Tibial nerve (tissue), 4 donors: ENCODE results near the gene C16orf74.

Source experiments
- CTCF ChIP-seq, 5 experiments: fragments of 200-600 bp in 3 of 5; fragments of 450-650 bp in 2 of 5; sonication (generic) in 3 of 5; IDR thresholded peaks; one replicate each; pipeline ENCODE4 v1.5.1; 2016 to 2019; ENCODE audit warnings: antibody characterized with exemption in 5 of 5, mild to moderate bottlenecking in 3 of 5, moderate library complexity in 2 of 5
- EP300 ChIP-seq, 2 donors: sonication (generic); formaldehyde crosslinking; IDR thresholded peaks; one replicate each; pipeline ENCODE4 v1.6.1; 2017; ENCODE audit warnings: antibody characterized with exemption in 2 of 2, mild to moderate bottlenecking in 1 of 2
- POLR2A ChIP-seq, 2 donors: fragments of 450-650 bp; IDR thresholded peaks; one replicate each; pipeline ENCODE4 v1.6.1; 2017; ENCODE audit warnings: antibody characterized with exemption in 2 of 2, mild to moderate bottlenecking in 2 of 2, moderate library complexity in 2 of 2

GRCh38 chr16:85746460-85747215 lies 4.3 kb downstream of the C16orf74 start:
- TF ChIP-seq CTCF (IDR thresholded peaks at IDR 0.05) (no peak), POLR2A (IDR thresholded peaks at IDR 0.05) (no peak), EP300 (IDR thresholded peaks at IDR 0.05) (no peak)
